ENCODE data around the gene CDK6.
"Not testable (repeated sequence)": the region's sequence is repeated elsewhere in the genome, so short reads cannot be mapped to it uniquely, and the experiment has no call there.

Gene CDK6

GRCh38 chr7:92609921-92610518 lies 226.4 kb downstream of the CDK6 start:
- Histone ChIP-seq H3K27me3 (ENCODE audit: insufficient read depth, low read length, poor library complexity) (no peaks in the 10 kb centered on the region), H3K4me2 (ENCODE audit: insufficient read depth, low read length) (no peak overlapping the region), H3K79me2 (ENCODE audit: insufficient read depth, low read length) (peaks cover 4% of the 10 kb centered on the region; the same call in 1 of the 2 replicates), H3K27ac (ENCODE audit: low read length) (no peak overlapping the region), H3K4me1 (ENCODE audit: insufficient read depth, low read length) (no peaks in the 10 kb centered on the region), H2AFZ (ENCODE audit: low read depth, low read length) (no peak overlapping the region), H3K36me3 (ENCODE audit: insufficient read depth, low read length) (peaks cover 93% of the 10 kb centered on the region), H4K20me1 (ENCODE audit: insufficient read depth, low read length) (no peaks in the 10 kb centered on the region), H3K9ac (ENCODE audit: low read depth, low read length) (no peak overlapping the region), H3K9me3 (ENCODE audit: insufficient read depth, low read length, severe bottlenecking) (no peaks in the 10 kb centered on the region), H3K4me3 (ENCODE audit: low read depth in 1 of 2, low read length in 2 of 2) (no peak overlapping the region)
- ATAC-seq (ENCODE audit: insufficient read depth, low read depth) (peak; percentile 51; the same call in 2 of the 3 replicates), DNase-seq (no peak)
- TF ChIP-seq EZH2 (IDR thresholded peaks at IDR 0.05; ENCODE audit: borderline replicate concordance, low read depth, low read length, severe bottlenecking) (no peak), CTCF (IDR thresholded peaks at IDR 0.05; ENCODE audit: borderline replicate concordance, extremely low read depth, low read length, poor library complexity, severe bottlenecking) (peak; percentile 54)

- no peak overlapping the region for H2AFZ ChIP-seq (ENCODE audit: low read depth, low read length)
- no peak for DNase-seq
- no peak for TF ChIP-seq EZH2 (IDR thresholded peaks at IDR 0.05; ENCODE audit: borderline replicate concordance, low read depth, low read length, severe bottlenecking)
- TF ChIP-seq CTCF (IDR thresholded peaks at IDR 0.05; ENCODE audit: borderline replicate concordance, extremely low read depth, low read length, poor library complexity, severe bottlenecking) = no peak
- peaks cover under 1% of the 10 kb centered on the region; the same call in 1 of the 2 replicates for H3K79me2 ChIP-seq (ENCODE audit: insufficient read depth, low read length)
- peaks cover 80% of the 10 kb centered on the region for H3K36me3 ChIP-seq (ENCODE audit: insufficient read depth, low read length)
- H3K9ac ChIP-seq (ENCODE audit: low read depth, low read length) = no peak overlapping the region
- no peak for ATAC-seq (ENCODE audit: insufficient read depth, low read depth)
- H3K27me3 ChIP-seq (ENCODE audit: insufficient read depth, low read length, poor library complexity) = no peaks in the 10 kb centered on the region
- no peaks in the 10 kb centered on the region for H3K4me1 ChIP-seq (ENCODE audit: insufficient read depth, low read length)
- H3K27ac ChIP-seq (ENCODE audit: low read length) = no peak overlapping the region
- H3K9me3 ChIP-seq (ENCODE audit: insufficient read depth, low read length, severe bottlenecking) = no peaks in the 10 kb centered on the region
- no peaks in the 10 kb centered on the region for H4K20me1 ChIP-seq (ENCODE audit: insufficient read depth, low read length)
- H3K4me3 ChIP-seq (ENCODE audit: low read depth in 1 of 2, low read length in 2 of 2) = no peak overlapping the region
- H3K4me2 ChIP-seq (ENCODE audit: insufficient read depth, low read length) = no peak overlapping the region
These were observed 227.7 kb downstream of the CDK6 start for GRCh38 chr7:92608380-92609322.

- Histone ChIP-seq H3K27me3 (ENCODE audit: insufficient read depth, low read length, poor library complexity) (no peaks in the 10 kb centered on the region), H3K9me3 (ENCODE audit: insufficient read depth, low read length, severe bottlenecking) (no peaks in the 10 kb centered on the region), H3K9ac (ENCODE audit: low read depth, low read length) (no peak overlapping the region), H3K4me2 (ENCODE audit: insufficient read depth, low read length) (no peak overlapping the region), H3K79me2 (ENCODE audit: insufficient read depth, low read length) (no peaks in the 10 kb centered on the region), H3K4me1 (ENCODE audit: insufficient read depth, low read length) (no peaks in the 10 kb centered on the region), H3K27ac (ENCODE audit: low read length) (no peak overlapping the region), H2AFZ (ENCODE audit: low read depth, low read length) (no peak overlapping the region), H3K4me3 (ENCODE audit: low read depth in 1 of 2, low read length in 2 of 2) (no peak overlapping the region), H4K20me1 (ENCODE audit: insufficient read depth, low read length) (no peaks in the 10 kb centered on the region), H3K36me3 (ENCODE audit: insufficient read depth, low read length) (peaks cover 64% of the 10 kb centered on the region)
- no peak for ATAC-seq (ENCODE audit: insufficient read depth, low read depth)
- no peak for DNase-seq
- TF ChIP-seq CTCF (IDR thresholded peaks at IDR 0.05; ENCODE audit: borderline replicate concordance, extremely low read depth, low read length, poor library complexity, severe bottlenecking) = no peak
- TF ChIP-seq EZH2 (IDR thresholded peaks at IDR 0.05; ENCODE audit: borderline replicate concordance, low read depth, low read length, severe bottlenecking) = no peak
These were observed 229.4 kb downstream of the CDK6 start for GRCh38 chr7:92606985-92607384.

- H2AFZ ChIP-seq (ENCODE audit: low read depth, low read length); H3K4me3 ChIP-seq (ENCODE audit: low read depth in 1 of 2, low read length in 2 of 2); H3K4me1 ChIP-seq (ENCODE audit: insufficient read depth, low read length); H3K27me3 ChIP-seq (ENCODE audit: insufficient read depth, low read length, poor library complexity); H4K20me1 ChIP-seq (ENCODE audit: insufficient read depth, low read length); H3K27ac ChIP-seq (ENCODE audit: low read length); H3K4me2 ChIP-seq (ENCODE audit: insufficient read depth, low read length); DNase-seq; H3K9ac ChIP-seq (ENCODE audit: low read depth, low read length); H3K79me2 ChIP-seq (ENCODE audit: insufficient read depth, low read length); ATAC-seq (ENCODE audit: insufficient read depth, low read depth); H3K9me3 ChIP-seq (ENCODE audit: insufficient read depth, low read length, severe bottlenecking): not testable (repeated sequence)
- peaks cover 43% of the 10 kb centered on the region for H3K36me3 ChIP-seq (ENCODE audit: insufficient read depth, low read length)
These were observed 231.9 kb downstream of the CDK6 start for GRCh38 chr7:92604517-92604916.
